Articular chondrocyte of knee joint (primary cell): ENCODE data around the gene SLC5A9. TPM values are rescaled to one million over a fixed set of nuclear protein-coding genes. Genes with fewer than 3 reads are reported as not detected.

Experiments
- total RNA-seq: library from RNA; depleted of rRNA; stranded (reverse); fragments of >200 nt; gene quantifications from 2 replicates; pipeline ENCODE4 v1.2.3, GENCODE V29; 2012

Gene SLC5A9
- total RNA-seq, result not detected in 2 replicates

DNA sequence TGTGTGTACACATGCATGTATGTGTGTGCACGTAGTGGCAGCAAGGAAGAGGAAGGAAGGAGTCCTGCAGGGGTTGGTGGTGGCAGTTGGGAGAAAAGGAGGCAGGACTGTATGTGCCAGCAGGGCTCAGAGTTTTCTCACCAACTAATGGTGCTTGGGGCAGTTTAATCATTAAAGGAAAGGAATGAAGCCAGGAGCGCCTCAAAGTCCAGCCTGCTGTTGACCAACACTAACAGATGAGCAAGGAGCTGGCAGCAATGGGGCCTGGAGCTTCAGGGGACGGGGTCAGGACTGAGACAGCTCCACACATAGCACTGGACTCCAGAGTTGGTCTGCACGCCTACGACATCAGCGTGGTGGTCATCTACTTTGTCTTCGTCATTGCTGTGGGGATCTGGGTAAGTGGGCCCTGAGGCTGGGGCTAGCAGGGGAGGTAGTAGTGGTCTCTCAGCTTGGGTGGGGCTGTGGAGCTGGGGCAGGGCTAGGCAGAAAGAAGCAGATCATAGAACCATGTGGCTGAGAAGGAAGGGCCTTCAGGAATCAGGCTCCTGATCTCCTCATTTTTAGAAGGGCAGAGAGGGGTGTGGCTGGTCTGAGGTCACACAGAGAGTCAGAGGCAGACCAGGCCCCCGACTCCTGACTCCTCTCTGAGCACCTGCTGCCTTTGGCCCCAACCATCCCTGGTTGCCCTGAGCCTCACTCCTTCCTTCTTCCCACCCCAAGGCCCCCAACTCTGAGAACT is at the start of gene SLC5A9:
Gene SLC5A9, plus strand, starts transcription at position 216 of the 742 bp plus-strand sequence. Its CDS starts 21 bp downstream, at position 237.

Other genes with a start within 250 kb of the SLC5A9 start
- 0.13 and 0.22 TPM in 2 replicates for gene TRABD2B, start 225.3 kb upstream of the SLC5A9 start, total RNA-seq
- 11.0 and 15.1 TPM in 2 replicates for gene SPATA6, start 249.5 kb downstream of the SLC5A9 start, total RNA-seq